H1 (cell line): Measurements from ENCODE around the gene PBXIP1. TPM values are rescaled to one million over a fixed set of nuclear protein-coding genes. Genes with fewer than 3 reads are reported as not detected.

ENCODE experiments used
- CTCF ChIA-PET: fragments of 300-600 bp; sonication (Branson Sonifier 250); formaldehyde crosslinking; loops from one replicate; lab custom pipeline; 2021; ENCODE audit not compliant: partially characterized antibody; lab: Charles Lee
- POLR2A ChIA-PET: fragments of 300-600 bp; sonication (Branson Sonifier 250); formaldehyde crosslinking; loops from one replicate; lab custom pipeline; 2021; ENCODE audit warnings: inconsistent platforms; ENCODE audit not compliant: partially characterized antibody; lab: Charles Lee
- DNase-seq, 2 experiments: peaks; one replicate each; pipeline versions ENCODE4 v3.0.0 to v3.0.0-alpha.2; 2010 to 2022; ENCODE audit warnings: low spot score in 2 of 2, low read depth in 1 of 2, mixed read lengths in 1 of 2
- FAIRE-seq: peaks from 2 replicates; lab custom pipeline; 2011; peaks lifted over from hg19 to GRCh38; lab: Jason Lieb, UNC
- H2AFZ ChIP-seq: 2 replicates; pipeline ENCODE4 v1.8.1; 2012; ENCODE audit warnings: low read length, inconsistent platforms
- H2AK5ac ChIP-seq: 2 replicates; pipeline ENCODE4 v1.6.1; 2013; ENCODE audit warnings: low read depth, low read length
- H2BK120ac ChIP-seq: replicated peaks from 2 replicates; pipeline ENCODE3; 2013; ENCODE audit warnings: low read depth, low read length, inconsistent platforms
- H2BK12ac ChIP-seq: 2 replicates; pipeline ENCODE4 v1.6.1; 2013; ENCODE audit warnings: low read depth, low read length
- H2BK15ac ChIP-seq: 2 replicates; pipeline ENCODE4 v1.6.1; 2013; ENCODE audit warnings: low read length
- H2BK20ac ChIP-seq: 2 replicates; pipeline ENCODE4 v1.6.1; 2013; ENCODE audit warnings: low read length
- H2BK5ac ChIP-seq: 2 replicates; pipeline ENCODE4 v1.6.1; 2013; ENCODE audit warnings: low read depth, low read length
- H3K14ac ChIP-seq: 2 replicates; pipeline ENCODE4 v1.6.1; 2013; ENCODE audit warnings: inconsistent platforms; ENCODE audit not compliant: insufficient read length
- H3K18ac ChIP-seq: 2 replicates; pipeline ENCODE4 v1.6.1; 2013; ENCODE audit warnings: low read length; ENCODE audit errors: extremely low read depth
- H3K23ac ChIP-seq: 2 replicates; pipeline ENCODE4 v1.6.1; 2013; ENCODE audit warnings: inconsistent platforms; ENCODE audit not compliant: insufficient read length
- H3K23me2 ChIP-seq: 2 replicates; pipeline ENCODE4 v1.6.1; 2013; ENCODE audit warnings: low read depth, low read length
- H3K27ac ChIP-seq: 2 replicates; pipeline ENCODE4 v1.6.1; 2011; ENCODE audit warnings: low read depth, low read length, inconsistent platforms
- H3K27me3 ChIP-seq, 4 experiments: replicated peaks in 1 of 4; 1 replicate in 1 of 4; 2 replicates in 3 of 4; pipeline versions ENCODE4 v1.6.1 to v1.8.1; 2011 to 2013; ENCODE audit warnings: low read length in 3 of 4, mild to moderate bottlenecking in 3 of 4, inconsistent platforms in 2 of 4, mixed read lengths in 2 of 4, moderate library complexity in 1 of 4; ENCODE audit not compliant: control insufficient read depth in 3 of 4, insufficient read depth in 3 of 4; ENCODE audit errors: extremely low read depth in 1 of 4
- H3K36me3 ChIP-seq, 4 experiments: 2 replicates each; pipeline versions ENCODE4 v1.6.1 to v1.8.1; 2011 to 2013; ENCODE audit warnings: mild to moderate bottlenecking in 4 of 4, low read length in 3 of 4, moderate library complexity in 2 of 4, control low read depth in 1 of 4, inconsistent platforms in 1 of 4; ENCODE audit not compliant: insufficient read depth in 4 of 4, control insufficient read depth in 2 of 4
- H3K4ac ChIP-seq: replicated peaks from 2 replicates; pipeline ENCODE3; 2013; ENCODE audit warnings: low read length, low read depth, mixed read lengths, inconsistent platforms; ENCODE audit not compliant: insufficient read length
- H3K4me1 ChIP-seq, 4 experiments: replicated peaks in 1 of 4; 1 replicate in 1 of 4; 2 replicates in 3 of 4; pipeline versions ENCODE4 v1.6.1 to v1.8.1; 2011 to 2013; ENCODE audit warnings: low read length in 3 of 4, inconsistent platforms in 2 of 4, mixed read lengths in 1 of 4; ENCODE audit not compliant: insufficient read depth in 4 of 4, control insufficient read depth in 3 of 4
- H3K4me2 ChIP-seq, 2 experiments: 2 replicates each; pipeline versions ENCODE4 v1.6.1 to v1.8.1; 2011 to 2013; ENCODE audit warnings: low read depth in 2 of 2, low read length in 2 of 2, control low read depth in 1 of 2, inconsistent platforms in 1 of 2, mild to moderate bottlenecking in 1 of 2; ENCODE audit not compliant: insufficient read depth in 1 of 2
- H3K4me3 ChIP-seq, 4 experiments: fragments of 200-600, 300-600 bp in 1 of 4; sonication (generic), shearing (Covaris generic), sonication (Bioruptor Twin) in 1 of 4; 2 replicates each; pipeline versions ENCODE4 v1.5.1 to v1.8.1; 2011 to 2016; ENCODE audit warnings: low read length in 4 of 4, low read depth in 3 of 4, control low read depth in 2 of 4, inconsistent platforms in 2 of 4, mild to moderate bottlenecking in 2 of 4, mixed read lengths in 1 of 4, moderate library complexity in 1 of 4; ENCODE audit not compliant: insufficient read depth in 2 of 4; ENCODE audit errors: extremely low read depth in 1 of 4
- H3K56ac ChIP-seq: replicated peaks from 2 replicates; pipeline ENCODE3; 2013; ENCODE audit warnings: low read depth, mild to moderate bottlenecking, mixed read lengths, low read length, inconsistent platforms; ENCODE audit not compliant: insufficient read length
- H3K79me1 ChIP-seq: 2 replicates; pipeline ENCODE4 v1.6.1; 2013; ENCODE audit warnings: low read depth, low read length, control low read depth
- H3K79me2 ChIP-seq, 2 experiments: 2 replicates each; pipeline versions ENCODE4 v1.6.1 to v1.8.1; 2012 to 2013; ENCODE audit warnings: low read length in 2 of 2, mild to moderate bottlenecking in 2 of 2, inconsistent platforms in 1 of 2; ENCODE audit not compliant: insufficient read depth in 2 of 2, control insufficient read depth in 1 of 2
- H3K9ac ChIP-seq, 4 experiments: replicated peaks in 1 of 4; 1 replicate in 1 of 4; 2 replicates in 3 of 4; pipeline versions ENCODE4 v1.6.1 to v1.8.1; 2011 to 2013; ENCODE audit warnings: low read depth in 3 of 4, low read length in 3 of 4, control low read depth in 2 of 4, mild to moderate bottlenecking in 2 of 4, moderate library complexity in 2 of 4, inconsistent platforms in 1 of 4; ENCODE audit errors: extremely low read depth in 1 of 4
- H3K9me3 ChIP-seq, 2 experiments: 2 replicates each; pipeline versions ENCODE4 v1.6.1 to v1.8.1; 2012 to 2013; ENCODE audit warnings: mild to moderate bottlenecking in 2 of 2, moderate library complexity in 2 of 2, control low read depth in 1 of 2, inconsistent platforms in 1 of 2, low read depth in 1 of 2, low read length in 1 of 2, mixed read lengths in 1 of 2; ENCODE audit not compliant: insufficient read depth in 2 of 2
- H4K20me1 ChIP-seq, 2 experiments: replicated peaks in 1 of 2; 2 replicates each; pipeline versions ENCODE3 to v1.8.1; 2011 to 2013; ENCODE audit warnings: inconsistent platforms in 2 of 2, low read length in 2 of 2, mild to moderate bottlenecking in 1 of 2; ENCODE audit not compliant: insufficient read depth in 2 of 2, control insufficient read depth in 1 of 2
- H4K5ac ChIP-seq: 2 replicates; pipeline ENCODE4 v1.6.1; 2013; ENCODE audit warnings: low read length, low read depth, mixed read lengths, inconsistent platforms; ENCODE audit not compliant: insufficient read length
- H4K8ac ChIP-seq: 2 replicates; pipeline ENCODE4 v1.8.0; 2013; ENCODE audit warnings: mild to moderate bottlenecking, moderate library complexity, low read length, inconsistent platforms; ENCODE audit not compliant: insufficient read depth; ENCODE audit errors: extremely low read depth
- H4K91ac ChIP-seq: replicated peaks from 2 replicates; pipeline ENCODE3; 2013; ENCODE audit warnings: low read length, mixed read lengths, inconsistent platforms; ENCODE audit not compliant: insufficient read length
- CREB1 ChIP-seq: IDR thresholded peaks from 2 replicates; pipeline ENCODE4 v1.6.1; 2012; ENCODE audit warnings: inconsistent platforms
- POLR2A ChIP-seq, 2 experiments: IDR thresholded peaks; 1 replicate in 1 of 2; 2 replicates in 1 of 2; pipeline ENCODE4 v1.6.1; 2011; ENCODE audit warnings: low read depth in 2 of 2, low read length in 2 of 2, mild to moderate bottlenecking in 2 of 2; ENCODE audit errors: control extremely low read depth in 1 of 2
- RXRA ChIP-seq: IDR thresholded peaks from 2 replicates; pipeline ENCODE4 v1.6.1; 2011; ENCODE audit warnings: low read depth, mild to moderate bottlenecking, low read length, moderate library complexity; ENCODE audit not compliant: insufficient read depth
- WGBS, 2 experiments: shearing (Covaris generic) in 1 of 2; methylation state at CpG; one replicate each; pipeline versions ENCODE4 v1.1.6 to v1.1.7; 2013 to 2015; ENCODE audit warnings: low lambda C conversion rate in 2 of 2, mixed read lengths in 2 of 2, inconsistent platforms in 1 of 2, low coverage in 1 of 2, missing lambda C conversion rate in 1 of 2; ENCODE audit not compliant: insufficient replicate concordance in 2 of 2, insufficient coverage in 1 of 2, insufficient read length in 1 of 2; ENCODE audit errors: extremely low coverage in 1 of 2, missing lambda C conversion rate in 1 of 2; 5-methylcytosine and 5-hydroxymethylcytosine counted together
- polyA plus RNA-seq, 7 experiments: library from polyadenylated mRNA; depleted of rRNA in 3 of 7; stranded (reverse) in 5 of 7; unstranded in 2 of 7; fragments of >200 nt in 5 of 7; fragments of 200-250 nt in 2 of 7; gene quantifications; 1 replicate in 5 of 7; 2 replicates in 1 of 7; 4 replicates in 1 of 7; pipeline versions ENCODE4 v1.2.1 to v1.2.3, GENCODE V29; 2011 to 2013; ENCODE audit warnings: missing spikeins in 2 of 7, mixed read lengths in 2 of 7
- total RNA-seq: library from RNA; stranded (reverse); fragmentation: NEBNext Ultra II Directional; extraction: Animal tissue kit (Norgen Biotek cat#: 25700); gene quantifications from 2 replicates; pipeline ENCODE4 v1.2.1, GENCODE V29; 2021

Gene PBXIP1
- total and polyA plus RNA-seq, 2 of the 8 experiments (the other 6 are each of a cell fraction or from before 2014, with no cell fraction given): 12.0 to 19.8 TPM

DNA sequence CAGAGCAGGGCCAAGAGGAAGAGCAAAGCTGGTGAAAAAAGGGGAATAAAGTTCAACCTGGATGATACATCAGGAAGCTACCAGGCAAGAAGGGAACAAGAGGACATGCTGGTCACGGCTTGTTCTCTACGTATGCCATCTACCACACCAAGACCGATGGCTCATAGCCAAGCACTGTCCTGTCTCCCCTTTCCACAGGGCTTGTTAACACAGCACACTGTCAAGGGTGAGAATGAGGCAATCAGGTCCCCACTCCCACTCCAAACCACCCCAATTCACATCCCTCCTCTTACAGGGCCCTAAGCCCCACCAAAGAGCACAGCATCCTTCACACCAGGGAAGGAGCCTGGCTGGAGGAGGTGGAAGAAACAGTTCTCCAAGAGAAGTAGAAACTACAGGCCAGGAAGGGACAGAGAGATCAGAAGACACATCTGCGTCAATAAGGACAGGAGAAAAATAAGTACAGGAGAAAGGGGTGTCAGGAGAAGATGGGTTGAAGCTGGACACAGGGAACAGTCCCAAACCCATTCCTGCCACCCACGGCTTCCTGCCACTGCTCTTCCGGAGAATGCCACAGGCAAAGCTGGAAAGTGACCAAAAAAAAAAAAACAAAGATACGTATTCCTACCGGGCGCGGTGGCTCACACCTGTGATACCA, 15.6 kb upstream of the PBXIP1 start:
- CTCF ChIA-PET: interaction anchor here (0.6 to 20.6 kb wide), 15 partner anchors 11 to 92 kb away, joined by 3 to 334 read pairs (median 8); partner anchors contain the start of genes ADAM15, EFNA4, FLAD1 and LENEP
- FAIRE-seq: no peak

More for the DNA sequence above, 15.6 kb upstream of the PBXIP1 start:
- Histone ChIP-seq H4K20me1 (peaks cover 9 to 11% of the 10 kb centered on the region in 2 experiments), H3K23me2 (peaks cover 29% of the 10 kb centered on the region), H2BK12ac (peak overlapping the region; percentile 100), H4K8ac (peak overlapping the region; percentile 74; the same call in 1 of the 2 replicates), H3K23ac (peak overlapping the region; percentile 61), H3K27me3 (no peaks in the 10 kb centered on the region), H2AFZ (no peak overlapping the region), H3K4me3 (peak overlapping the region; percentile 61 to 80 (median 76)), H2BK20ac (peak overlapping the region; percentile 88), H2BK120ac (peak overlapping the region; percentile 95), H3K4me2 (peak overlapping the region; percentile 78), H3K4me1 (peaks cover 3 to 19% (median 15%) of the 10 kb centered on the region in 4 experiments), H3K27ac (peak overlapping the region; percentile 91), H2BK15ac (peak overlapping the region; percentile 85), H4K5ac (peak overlapping the region; percentile 49), H3K14ac (peak overlapping the region; percentile 16), H2AK5ac (peak overlapping the region; percentile 100), H3K56ac (peak overlapping the region; percentile 94), H2BK5ac (peak overlapping the region; percentile 99), H3K9me3 (no peaks in the 10 kb centered on the region), H4K91ac (peak overlapping the region; percentile 100), H3K18ac (peak overlapping the region; percentile 84), H3K79me2 (peaks cover 19 to 54% of the 10 kb centered on the region in 2 experiments), H3K4ac (peak overlapping the region; percentile 98), H3K79me1 (peaks cover 14% of the 10 kb centered on the region; the same call in 1 of the 2 replicates), H3K9ac (peak overlapping the region in 3 of 4 experiments; percentile 63 to 81 (median 69); a peak in 6 of 7 replicates), H3K36me3 (peaks cover 7 to 19% (median 15%) of the 10 kb centered on the region in 4 experiments; a peak in 7 of 8 replicates)
- POLR2A ChIA-PET: interaction anchor here (0.6 to 42.8 kb wide), 20 partner anchors 10 to 1012 kb away, joined by 3 to 702 read pairs (median 5); partner anchors contain the start of genes ADAM15, FLAD1, LENEP and PBXIP1
- no peak for TF ChIP-seq RXRA
- TF ChIP-seq POLR2A (IDR thresholded peaks at IDR 0.05; ENCODE audit: control extremely low read depth in 1 of 2, low read depth in 2 of 2, low read length in 2 of 2): peak; percentile 18; a peak in 2 of 3 replicates
- no peak for TF ChIP-seq CREB1
- no peak for DNase-seq
- WGBS, 2 experiments: 53% methylated on average over 9 of the region's 10 CpGs; no CpG with 5 or more reads in 1 of the 2 experiments
